Breast epithelium (tissue), 4 donors: ENCODE results near the gene ATP2B2. TPM values are rescaled to one million over a fixed set of nuclear protein-coding genes. Genes with fewer than 3 reads are reported as not detected.

Experiments
- DNase-seq, 2 donors: peaks; one replicate each; pipeline ENCODE4 v3.0.0-alpha.2; 2019; ENCODE audit warnings: low spot score in 2 of 2
- H3K27ac ChIP-seq, 2 donors: fragments of 200-600 bp; sonication (generic) in 1 of 2; one replicate each; pipeline ENCODE4 v1.5.1; 2016 to 2019; ENCODE audit warnings: mild to moderate bottlenecking in 1 of 2
- H3K27me3 ChIP-seq, 2 donors: fragments of 200-600 bp; sonication (generic) in 1 of 2; one replicate each; pipeline versions ENCODE4 v1.5.1 to v1.6.0; 2017 to 2019; ENCODE audit warnings: control low read depth in 1 of 2, mild to moderate bottlenecking in 1 of 2
- H3K36me3 ChIP-seq: fragments of 200-600 bp; one replicate; pipeline ENCODE4 v1.5.1; 2019
- H3K4me1 ChIP-seq, 2 donors: fragments of 200-600 bp; sonication (generic); one replicate each; pipeline ENCODE4 v1.5.1; 2016 to 2019; ENCODE audit warnings: control low read depth in 1 of 2
- H3K4me3 ChIP-seq, 3 donors: fragments of 200-600 bp; sonication (generic); 1 replicate in 2 of 3; 2 replicates in 1 of 3; pipeline ENCODE4 v1.5.1; 2016 to 2019; ENCODE audit warnings: mild to moderate bottlenecking in 3 of 3, moderate library complexity in 2 of 3
- H3K9me3 ChIP-seq, 2 donors: fragments of 200-600 bp; sonication (generic) in 1 of 2; one replicate each; pipeline ENCODE4 v1.5.1; 2016 to 2019; ENCODE audit warnings: control low read depth in 1 of 2
- POLR2A ChIP-seq: fragments of 450-650 bp; IDR thresholded peaks from one replicate; pipeline ENCODE4 v1.6.1; 2016; ENCODE audit warnings: antibody characterized with exemption, mild to moderate bottlenecking, moderate library complexity
- POLR2AphosphoS5 ChIP-seq, 3 donors: sonication (generic); formaldehyde crosslinking; IDR thresholded peaks; one replicate each; pipeline ENCODE4 v1.6.1; 2017; ENCODE audit warnings: antibody characterized with exemption in 3 of 3
- intact Hi-C: fragments of 100-400 bp; cut with DNase I; formaldehyde crosslinking; loops from one replicate; pipeline ENCODE4 v1.15.1; 2023; ENCODE audit warnings: low total_unique reads
- total RNA-seq, 3 donors: library from RNA; depleted of rRNA; stranded (reverse); fragments of >200 nt; gene quantifications; one replicate each; pipeline ENCODE4 v1.1.0, GENCODE V29; 2016
- TF ChIP-seq, protein P1 (sequence below), 3 donors: fragments of 450-650 bp; IDR thresholded peaks; one replicate each; pipeline ENCODE4 v1.5.1; 2016 to 2017; ENCODE audit warnings: antibody characterized with exemption in 3 of 3, mild to moderate bottlenecking in 3 of 3, moderate library complexity in 3 of 3

ATP2B2 gene
- total RNA-seq, 3 donors from 2014 or later, result under 0.01 to 0.15 TPM; not detected in 1

DNA sequence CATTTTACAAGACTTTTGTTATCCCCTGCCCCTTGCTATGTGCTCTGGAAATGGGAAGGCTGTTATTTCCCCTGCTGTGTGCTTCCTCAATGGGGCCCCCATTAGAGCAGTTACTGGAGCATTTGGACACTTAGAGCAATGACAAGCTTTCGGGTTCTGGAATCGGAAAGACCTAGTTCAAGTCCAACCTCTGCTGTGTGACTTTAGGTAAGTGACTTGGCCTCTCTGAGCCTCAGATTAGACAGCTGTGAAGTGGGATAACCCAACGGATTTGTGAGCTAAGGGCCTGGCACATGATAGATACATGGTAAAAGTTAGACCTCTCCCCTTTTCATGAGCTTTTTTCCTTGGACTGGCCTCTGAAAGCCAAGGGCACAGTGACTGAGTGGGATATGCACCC lies 100.5 kb downstream of the ATP2B2 start:
- H3K4me1 ChIP-seq, result no peaks in the 10 kb centered on the region
- H3K36me3 ChIP-seq, result no peaks in the 10 kb centered on the region
- no peaks in the 10 kb centered on the region for H3K27me3 ChIP-seq
- no peak overlapping the region for H3K4me3 ChIP-seq
- TF ChIP-seq, protein P1, sequence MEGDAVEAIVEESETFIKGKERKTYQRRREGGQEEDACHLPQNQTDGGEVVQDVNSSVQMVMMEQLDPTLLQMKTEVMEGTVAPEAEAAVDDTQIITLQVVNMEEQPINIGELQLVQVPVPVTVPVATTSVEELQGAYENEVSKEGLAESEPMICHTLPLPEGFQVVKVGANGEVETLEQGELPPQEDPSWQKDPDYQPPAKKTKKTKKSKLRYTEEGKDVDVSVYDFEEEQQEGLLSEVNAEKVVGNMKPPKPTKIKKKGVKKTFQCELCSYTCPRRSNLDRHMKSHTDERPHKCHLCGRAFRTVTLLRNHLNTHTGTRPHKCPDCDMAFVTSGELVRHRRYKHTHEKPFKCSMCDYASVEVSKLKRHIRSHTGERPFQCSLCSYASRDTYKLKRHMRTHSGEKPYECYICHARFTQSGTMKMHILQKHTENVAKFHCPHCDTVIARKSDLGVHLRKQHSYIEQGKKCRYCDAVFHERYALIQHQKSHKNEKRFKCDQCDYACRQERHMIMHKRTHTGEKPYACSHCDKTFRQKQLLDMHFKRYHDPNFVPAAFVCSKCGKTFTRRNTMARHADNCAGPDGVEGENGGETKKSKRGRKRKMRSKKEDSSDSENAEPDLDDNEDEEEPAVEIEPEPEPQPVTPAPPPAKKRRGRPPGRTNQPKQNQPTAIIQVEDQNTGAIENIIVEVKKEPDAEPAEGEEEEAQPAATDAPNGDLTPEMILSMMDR (IDR thresholded peaks at IDR 0.05), result no peak
- TF ChIP-seq POLR2A, result no peak
- no peak for TF ChIP-seq POLR2AphosphoS5 (IDR thresholded peaks at IDR 0.05)
- no peaks in the 10 kb centered on the region for H3K9me3 ChIP-seq
- intact Hi-C loops, result no loop called here
- no peak for DNase-seq
- no peak overlapping the region for H3K27ac ChIP-seq

DNA sequence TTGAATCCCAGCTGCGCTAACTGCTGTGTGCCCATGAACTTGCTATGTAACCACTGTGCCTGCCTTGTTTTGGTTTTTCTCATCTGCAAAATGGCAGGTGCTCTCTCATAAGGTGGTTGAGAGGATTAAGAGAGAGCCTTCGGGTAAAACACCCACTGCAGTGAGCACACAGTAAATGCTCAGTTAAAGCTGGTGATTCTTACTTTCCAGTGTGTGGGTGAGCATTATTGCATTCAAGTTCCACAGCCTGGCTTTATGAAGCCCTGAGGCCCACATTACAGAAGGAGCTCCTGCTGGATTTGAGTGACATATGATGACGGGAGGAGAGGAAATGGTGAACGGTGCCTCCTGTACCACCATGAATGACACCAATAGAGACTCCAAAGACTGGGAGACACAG lies 101.0 kb downstream of the ATP2B2 start:
- intact Hi-C loops, result no loop called here
- Histone ChIP-seq H3K36me3 (no peaks in the 10 kb centered on the region), H3K9me3 (no peaks in the 10 kb centered on the region), H3K27me3 (no peaks in the 10 kb centered on the region), H3K27ac (no peak overlapping the region), H3K4me3 (no peak overlapping the region), H3K4me1 (no peaks in the 10 kb centered on the region)
- DNase-seq, result no peak
- TF ChIP-seq, protein P1 (IDR thresholded peaks at IDR 0.05), result no peak
- TF ChIP-seq POLR2A (no peak), POLR2AphosphoS5 (IDR thresholded peaks at IDR 0.05) (no peak)

DNA sequence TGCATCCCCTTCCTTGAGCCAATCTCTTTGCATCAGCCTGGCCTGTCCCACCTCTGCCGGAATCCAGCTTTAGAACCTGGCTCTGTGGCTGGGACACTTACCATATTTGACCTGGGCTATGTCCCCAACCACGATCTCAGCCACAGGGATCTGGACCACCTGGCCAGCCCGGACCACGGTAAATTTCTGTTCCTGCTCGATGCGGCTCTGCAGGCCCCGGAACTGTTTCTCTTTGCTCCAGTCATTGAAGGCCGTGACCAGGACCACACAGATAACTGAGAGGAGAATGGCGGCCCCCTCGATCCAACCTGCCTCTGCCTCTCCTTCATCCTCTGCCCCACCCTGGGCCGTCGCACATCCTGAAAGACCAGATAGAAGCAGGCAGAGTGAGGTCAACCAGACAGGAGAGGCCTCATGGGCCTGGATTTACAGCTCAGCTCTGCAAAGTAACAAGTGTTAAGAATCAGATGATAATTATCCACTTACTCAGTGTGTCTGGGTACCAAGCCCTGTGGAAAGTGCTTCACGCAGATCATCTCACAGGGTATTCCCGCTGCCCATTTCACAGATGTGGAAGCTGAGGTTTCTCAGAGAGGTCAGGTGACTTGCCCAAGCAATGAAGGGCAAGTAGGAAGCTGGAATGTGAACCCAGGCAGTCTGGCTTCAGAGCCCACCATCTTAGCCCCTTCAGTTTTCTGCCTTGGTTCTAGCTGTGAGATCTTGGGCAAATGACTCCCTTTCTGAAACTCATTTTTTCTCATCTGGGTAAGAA lies 103.2 kb downstream of the ATP2B2 start:
- Histone ChIP-seq H3K4me1 (no peaks in the 10 kb centered on the region), H3K9me3 (no peaks in the 10 kb centered on the region), H3K4me3 (no peak overlapping the region), H3K27ac (no peak overlapping the region), H3K27me3 (no peaks in the 10 kb centered on the region), H3K36me3 (no peaks in the 10 kb centered on the region)
- DNase-seq, result no peak
- intact Hi-C loops, result no loop called here
- TF ChIP-seq POLR2AphosphoS5 (IDR thresholded peaks at IDR 0.05) (no peak), POLR2A (no peak)
- TF ChIP-seq, protein P1 (IDR thresholded peaks at IDR 0.05), result no peak

DNA sequence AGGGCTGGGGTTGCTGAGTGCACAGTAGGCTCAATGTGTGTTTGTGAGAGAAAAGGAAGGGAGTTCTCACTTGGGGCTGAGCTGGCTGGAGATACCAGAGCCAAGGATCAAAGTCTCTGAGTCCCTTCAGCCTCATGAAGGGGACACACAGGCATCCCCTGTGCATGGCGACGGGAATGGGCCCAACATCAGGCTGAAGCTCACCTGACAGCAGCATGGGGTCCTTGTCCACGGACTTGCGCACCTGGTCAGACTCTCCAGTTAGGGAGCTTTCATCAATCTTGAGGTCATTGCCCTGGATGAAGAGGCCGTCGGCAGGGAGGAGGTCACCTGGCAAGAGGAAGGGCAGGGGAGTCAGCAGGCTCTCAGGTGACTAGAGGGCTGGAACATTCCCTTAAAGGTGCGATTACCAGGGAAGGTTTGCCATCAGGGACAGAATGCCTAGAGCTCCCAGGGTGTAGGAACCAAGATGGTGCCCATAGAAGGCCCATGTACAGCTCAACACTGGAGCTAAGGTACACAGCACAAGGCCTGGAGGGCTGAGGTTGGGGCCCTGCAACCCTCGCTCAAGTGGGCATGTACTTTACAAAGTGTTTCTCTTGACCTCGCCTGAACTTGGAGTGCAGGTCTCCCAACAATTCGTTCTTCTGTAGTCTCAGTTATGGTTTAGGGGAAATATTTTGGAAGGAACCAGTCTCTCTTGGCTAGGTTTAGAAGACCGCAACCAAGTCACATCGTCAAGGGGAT lies 104.5 kb downstream of the ATP2B2 start:
- Histone ChIP-seq H3K4me3 (no peak overlapping the region), H3K27me3 (no peaks in the 10 kb centered on the region)
- TF ChIP-seq POLR2AphosphoS5 (IDR thresholded peaks at IDR 0.05) (no peak), POLR2A (no peak)
- TF ChIP-seq, protein P1 (IDR thresholded peaks at IDR 0.05), result no peak

More for the DNA sequence above, 104.5 kb downstream of the ATP2B2 start:
- H3K36me3 ChIP-seq, result no peaks in the 10 kb centered on the region
- peaks cover 2 to 7% of the 10 kb centered on the region in 2 donors for H3K4me1 ChIP-seq
- intact Hi-C loops, result no loop called here
- H3K9me3 ChIP-seq, result no peaks in the 10 kb centered on the region
- no peak for DNase-seq
- no peak overlapping the region for H3K27ac ChIP-seq
